HG02610 (cell line): ENCODE measurements around the gene CRELD2.

Experiments
- ATAC-seq: cut with Tn5 transposase; IDR thresholded peaks from one replicate; pipeline ENCODE4 v1.9.1; 2021; ENCODE audit warnings: mild to moderate bottlenecking, moderate library complexity; ENCODE audit not compliant: unreplicated experiment

Gene CRELD2, protein sequence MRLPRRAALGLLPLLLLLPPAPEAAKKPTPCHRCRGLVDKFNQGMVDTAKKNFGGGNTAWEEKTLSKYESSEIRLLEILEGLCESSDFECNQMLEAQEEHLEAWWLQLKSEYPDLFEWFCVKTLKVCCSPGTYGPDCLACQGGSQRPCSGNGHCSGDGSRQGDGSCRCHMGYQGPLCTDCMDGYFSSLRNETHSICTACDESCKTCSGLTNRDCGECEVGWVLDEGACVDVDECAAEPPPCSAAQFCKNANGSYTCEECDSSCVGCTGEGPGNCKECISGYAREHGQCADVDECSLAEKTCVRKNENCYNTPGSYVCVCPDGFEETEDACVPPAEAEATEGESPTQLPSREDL

DNA sequence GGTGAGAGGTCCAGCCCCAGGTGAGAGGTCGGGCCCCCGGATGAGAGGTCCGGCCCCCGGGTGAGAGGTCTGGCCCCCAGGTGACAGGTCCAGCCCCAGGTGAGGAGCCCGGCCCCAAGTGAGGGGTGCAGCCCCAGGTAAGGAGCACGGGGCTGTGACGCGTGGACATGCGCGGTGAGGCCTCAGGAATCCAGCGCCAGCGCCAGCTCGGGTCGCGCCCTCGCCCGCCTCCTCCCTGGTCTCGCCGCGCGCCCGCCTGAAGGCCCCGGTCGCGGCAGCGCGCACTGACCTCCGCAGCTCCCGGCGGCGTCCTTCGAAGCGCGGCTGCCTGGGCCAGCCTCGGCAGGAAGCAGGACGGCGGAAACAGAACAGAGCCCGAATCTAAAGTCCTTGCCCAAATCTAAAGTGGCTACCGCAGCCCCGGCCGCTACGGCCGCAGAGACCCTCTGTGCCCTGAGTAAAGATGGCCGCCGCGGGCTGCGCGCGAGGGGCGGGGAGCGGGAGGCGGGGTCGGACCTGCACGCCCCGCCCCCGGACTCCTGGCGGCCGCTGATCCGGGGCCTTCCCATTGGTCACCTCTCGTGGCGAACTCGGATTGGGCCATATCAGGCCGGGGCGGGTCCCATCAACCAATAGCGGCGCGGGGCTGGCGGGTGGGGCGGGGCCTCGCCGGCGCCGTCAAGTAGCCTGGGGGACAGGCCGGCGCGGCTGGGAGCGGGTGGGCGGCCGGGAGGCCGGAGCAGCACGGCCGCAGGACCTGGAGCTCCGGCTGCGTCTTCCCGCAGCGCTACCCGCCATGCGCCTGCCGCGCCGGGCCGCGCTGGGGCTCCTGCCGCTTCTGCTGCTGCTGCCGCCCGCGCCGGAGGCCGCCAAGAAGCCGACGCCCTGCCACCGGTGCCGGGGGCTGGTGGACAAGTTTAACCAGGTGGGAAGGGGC is at the start of gene CRELD2, which contains the start of gene ALG12:
Gene CRELD2 (plus strand): TSS at position 661 of the 937 bp plus-strand sequence. CDS start 136 bp downstream, at position 797.
Gene ALG12 (minus strand): TSS at position 465 of the 937 bp plus-strand sequence. CDS start 4,673 bp downstream, outside the sequence.
- peak; percentile 89 for ATAC-seq

DNA sequence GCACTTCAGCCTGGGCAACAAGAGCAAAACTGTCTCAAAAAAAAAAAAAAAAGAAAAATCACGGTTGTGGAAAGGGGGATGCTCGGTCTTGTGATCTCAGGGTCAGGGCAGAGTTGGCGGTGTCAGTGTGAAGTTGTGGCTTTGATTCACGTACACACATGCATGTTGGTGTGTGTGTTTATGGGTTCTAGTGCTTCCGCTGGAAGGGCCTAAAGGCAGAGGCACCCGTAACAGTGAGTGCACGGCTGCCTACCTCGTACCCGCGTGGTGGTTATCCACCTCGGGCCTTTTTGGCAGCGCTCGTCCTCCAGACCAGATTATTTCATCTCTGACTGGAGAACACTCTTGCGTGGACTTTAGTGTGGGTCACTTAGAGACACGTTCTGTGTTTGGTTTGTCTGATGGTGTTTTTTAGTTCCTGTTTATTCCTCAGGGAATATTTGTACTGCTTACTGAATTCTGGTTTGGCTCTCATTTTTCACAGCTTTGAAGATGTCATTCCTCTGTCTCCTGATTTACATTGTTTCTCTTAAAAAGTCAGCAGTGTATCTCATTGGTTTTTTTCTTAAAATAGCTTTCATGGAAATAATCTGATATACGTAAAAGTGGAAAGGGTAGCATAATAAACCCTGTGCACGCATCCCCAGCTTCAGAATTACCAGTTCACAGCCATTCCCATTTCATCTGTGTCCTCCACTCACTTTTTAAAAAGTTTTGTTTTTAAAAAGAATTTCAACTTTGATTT is 49.2 kb upstream of the CRELD2 start:
- no peak for ATAC-seq

DNA sequence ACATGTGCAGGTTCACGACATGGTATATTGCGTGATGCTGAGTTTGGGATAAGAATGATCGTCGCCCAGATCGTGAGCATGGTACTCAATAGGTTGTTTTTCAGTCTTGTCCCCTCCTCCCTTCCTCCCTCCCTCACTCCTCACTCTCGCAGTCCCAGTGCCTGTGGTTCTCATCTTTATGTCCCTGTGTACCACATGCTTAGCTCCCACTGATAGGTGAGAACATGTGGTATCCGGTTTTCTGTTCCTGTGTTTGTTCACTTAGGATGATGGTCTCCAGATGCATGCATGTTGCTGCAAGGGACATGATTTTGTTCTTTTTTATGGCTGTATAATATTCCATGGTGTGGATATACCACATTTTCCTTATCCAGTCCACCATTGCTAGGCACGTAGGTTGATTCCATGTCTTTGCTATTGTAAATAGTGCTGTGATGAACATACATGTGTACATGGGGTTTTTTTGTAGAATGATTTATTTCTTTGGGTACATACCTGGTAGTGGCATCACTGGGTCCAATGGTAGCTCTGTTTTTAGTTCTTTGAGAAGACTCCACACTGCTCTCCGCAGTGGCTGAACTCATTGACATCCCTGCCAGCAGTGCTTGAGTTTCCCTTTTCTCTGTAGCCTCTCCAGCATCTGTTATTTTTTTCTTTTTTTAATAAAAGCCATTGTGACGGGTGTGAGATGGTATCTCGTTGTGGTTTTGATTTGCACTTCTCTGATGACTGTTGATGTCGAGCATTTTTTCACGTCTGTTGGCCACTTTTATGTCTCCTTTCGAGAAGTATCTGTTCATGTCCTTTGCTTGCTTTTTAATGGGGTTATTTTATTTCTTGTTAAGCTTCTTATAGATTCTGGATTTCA is 48.4 kb upstream of the CRELD2 start:
- no peak for ATAC-seq

DNA sequence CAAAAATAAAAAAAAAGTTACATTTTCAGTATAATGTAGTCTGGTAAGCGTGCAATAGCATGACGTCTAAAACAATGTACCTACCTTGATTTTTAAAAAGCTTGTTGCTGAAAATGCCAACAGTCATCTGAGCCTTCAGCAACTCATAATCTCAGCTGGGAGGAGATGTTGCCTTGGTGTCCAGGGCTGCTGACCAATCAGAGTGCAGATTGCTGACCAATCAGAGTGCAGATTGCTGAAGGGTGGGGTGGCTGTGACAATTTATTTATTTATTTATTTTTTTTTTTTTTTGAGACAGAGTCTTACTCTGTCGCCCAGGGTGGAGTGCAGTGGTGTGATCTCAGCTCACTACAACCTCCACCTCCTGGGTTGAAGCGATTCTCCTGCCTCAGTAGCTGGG is 47.0 kb upstream of the CRELD2 start:
- ATAC-seq, result no peak

DNA sequence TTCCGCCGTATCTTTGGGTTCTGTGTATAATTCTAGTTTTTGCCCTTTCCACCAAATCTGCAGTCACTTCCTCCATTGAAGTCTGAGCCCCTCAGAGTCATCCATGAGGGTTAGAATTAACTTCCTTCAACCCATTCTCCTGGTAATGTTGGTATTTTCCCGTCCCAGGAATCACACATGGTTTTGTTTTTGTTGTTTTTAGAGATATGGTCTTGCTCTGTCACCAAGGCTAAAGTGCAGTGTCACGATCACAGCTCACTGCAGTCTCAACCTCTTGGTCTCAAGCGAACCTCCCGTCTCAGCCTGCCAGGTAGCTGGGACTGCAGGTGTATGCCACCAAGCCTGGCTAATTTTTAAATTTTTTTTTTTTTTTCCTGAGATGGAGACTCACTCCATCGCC is 46.1 kb upstream of the CRELD2 start:
- no peak for ATAC-seq

DNA sequence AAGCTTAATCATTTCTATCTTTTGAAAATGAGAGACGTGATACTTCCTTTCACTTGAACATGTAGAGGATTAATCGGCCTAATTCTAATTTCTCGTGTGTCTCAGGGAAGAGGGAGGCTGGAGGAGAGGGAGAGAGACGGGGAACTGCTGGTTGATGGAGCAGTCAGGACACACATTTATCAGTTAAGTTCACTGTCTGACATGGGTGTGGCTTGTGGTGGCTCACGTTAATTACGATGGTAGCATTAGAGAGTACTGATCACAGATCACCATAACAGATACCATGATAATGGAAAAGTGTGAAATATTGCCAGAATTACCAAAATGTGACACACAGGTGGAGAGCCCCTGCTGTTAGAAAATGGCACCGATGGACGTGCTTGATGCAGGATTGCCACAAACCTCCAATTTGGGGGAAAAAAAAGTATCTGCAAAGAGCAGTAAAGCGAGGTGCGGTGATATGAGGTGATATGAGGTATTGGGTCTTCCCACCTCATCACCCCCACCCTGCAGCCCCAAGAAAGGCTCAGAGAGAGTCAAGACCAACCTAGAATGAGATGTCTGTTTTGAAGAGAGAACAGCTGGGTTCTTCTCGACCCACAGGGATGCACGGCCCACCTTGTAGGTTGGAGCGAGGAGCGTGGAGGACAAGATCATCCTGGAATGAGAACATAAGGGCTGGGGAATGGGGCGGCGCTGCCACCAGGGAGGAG is 45.0 kb upstream of the CRELD2 start:
- no peak for ATAC-seq

DNA sequence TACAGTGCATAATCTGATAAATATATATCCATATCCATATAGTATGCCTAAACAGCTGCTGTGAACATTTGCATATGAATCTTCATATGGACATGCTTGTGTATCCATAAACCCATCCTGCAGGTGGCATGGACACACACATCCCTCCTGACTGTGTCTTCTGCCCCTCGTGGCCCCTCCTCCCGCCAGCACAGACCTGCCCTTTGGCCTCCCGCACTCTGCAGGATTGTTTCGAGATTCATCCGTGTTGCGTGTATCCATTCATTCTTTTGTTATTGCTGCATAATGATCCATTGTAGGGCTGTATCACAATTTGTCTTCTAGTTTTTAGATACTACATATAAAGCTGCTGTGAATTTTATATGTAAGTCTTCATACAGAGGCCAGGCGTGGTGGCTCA is 40.8 kb upstream of the CRELD2 start:
- ATAC-seq, result no peak

DNA sequence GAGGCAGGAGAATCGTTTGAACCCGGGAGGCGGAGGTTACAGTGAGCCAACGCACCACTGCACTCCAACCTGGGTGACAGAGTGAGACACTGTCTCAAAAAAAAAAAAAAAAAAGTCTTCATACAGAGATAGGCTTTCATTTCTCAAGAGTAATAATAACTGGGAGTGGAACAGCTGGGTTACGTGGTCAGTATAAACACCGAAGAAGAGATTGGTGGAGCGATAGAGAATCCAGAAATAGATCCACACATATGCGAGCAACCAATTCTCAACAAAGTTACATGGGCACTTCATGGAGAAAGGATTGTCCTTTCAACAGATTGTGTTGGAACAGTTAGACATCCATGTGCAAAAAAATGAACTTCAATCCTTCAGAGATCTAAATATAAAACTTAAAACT is 40.2 kb upstream of the CRELD2 start:
- no peak for ATAC-seq

DNA sequence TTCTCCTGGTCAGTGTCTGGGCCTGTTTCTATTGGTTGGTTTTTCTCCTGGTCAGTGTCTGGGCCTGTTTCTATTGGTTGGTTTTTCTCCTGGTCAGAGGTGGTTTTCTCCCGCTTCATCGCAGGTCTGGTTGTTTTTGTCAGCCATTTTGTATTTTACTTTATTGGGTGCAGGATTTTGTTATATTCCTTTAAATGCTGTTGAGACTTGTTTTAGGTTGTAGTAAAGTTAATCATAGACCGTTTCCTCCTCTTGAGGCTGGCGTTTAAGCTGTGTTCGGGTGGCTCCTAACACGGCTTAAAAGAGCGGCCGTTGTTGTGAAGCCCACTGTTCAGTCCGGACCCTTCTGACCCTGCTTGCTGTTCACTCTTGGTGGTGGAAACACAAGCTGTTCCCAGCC is 38.6 kb upstream of the CRELD2 start:
- ATAC-seq, result no peak

DNA sequence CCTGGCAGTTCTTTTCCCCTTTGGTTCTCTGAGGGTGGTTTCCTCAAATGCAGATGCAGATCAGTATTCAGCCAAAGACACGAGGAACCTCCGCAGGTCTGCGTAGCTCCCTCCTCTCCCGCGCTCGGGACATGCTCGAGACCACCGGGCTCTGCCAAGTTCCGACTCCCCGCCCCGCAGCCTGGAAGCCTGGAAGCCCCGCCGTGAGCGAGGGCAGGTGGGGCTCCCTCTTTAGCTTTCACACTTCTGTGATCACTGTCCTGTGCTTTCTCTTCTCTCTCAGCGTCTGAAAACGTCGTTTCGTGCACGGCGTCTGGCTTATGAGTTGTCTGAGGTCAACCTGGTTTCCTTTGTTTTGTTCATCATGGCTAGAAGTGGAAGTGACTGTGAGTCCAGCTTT is 38.2 kb upstream of the CRELD2 start:
- ATAC-seq, result peak; percentile 45

DNA sequence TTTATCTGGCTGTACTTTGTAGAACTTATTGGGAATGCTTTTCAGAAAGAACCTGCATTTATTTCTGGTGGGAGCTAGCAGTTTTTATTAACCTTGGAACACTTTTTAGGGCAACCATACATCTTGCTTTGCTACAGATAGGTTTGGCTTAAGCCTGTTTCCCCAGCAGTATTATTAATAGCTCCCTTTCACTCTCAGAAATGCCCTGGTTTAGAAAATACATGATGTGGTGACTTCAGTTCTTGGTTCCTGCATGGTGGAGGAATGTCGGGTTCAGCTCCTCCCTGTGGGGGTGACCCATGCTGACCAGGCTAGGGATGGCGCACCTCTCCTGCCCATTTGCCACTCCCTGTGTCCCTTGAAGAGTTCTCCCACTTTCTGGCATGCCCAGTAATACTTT is 36.6 kb upstream of the CRELD2 start:
- no peak for ATAC-seq

DNA sequence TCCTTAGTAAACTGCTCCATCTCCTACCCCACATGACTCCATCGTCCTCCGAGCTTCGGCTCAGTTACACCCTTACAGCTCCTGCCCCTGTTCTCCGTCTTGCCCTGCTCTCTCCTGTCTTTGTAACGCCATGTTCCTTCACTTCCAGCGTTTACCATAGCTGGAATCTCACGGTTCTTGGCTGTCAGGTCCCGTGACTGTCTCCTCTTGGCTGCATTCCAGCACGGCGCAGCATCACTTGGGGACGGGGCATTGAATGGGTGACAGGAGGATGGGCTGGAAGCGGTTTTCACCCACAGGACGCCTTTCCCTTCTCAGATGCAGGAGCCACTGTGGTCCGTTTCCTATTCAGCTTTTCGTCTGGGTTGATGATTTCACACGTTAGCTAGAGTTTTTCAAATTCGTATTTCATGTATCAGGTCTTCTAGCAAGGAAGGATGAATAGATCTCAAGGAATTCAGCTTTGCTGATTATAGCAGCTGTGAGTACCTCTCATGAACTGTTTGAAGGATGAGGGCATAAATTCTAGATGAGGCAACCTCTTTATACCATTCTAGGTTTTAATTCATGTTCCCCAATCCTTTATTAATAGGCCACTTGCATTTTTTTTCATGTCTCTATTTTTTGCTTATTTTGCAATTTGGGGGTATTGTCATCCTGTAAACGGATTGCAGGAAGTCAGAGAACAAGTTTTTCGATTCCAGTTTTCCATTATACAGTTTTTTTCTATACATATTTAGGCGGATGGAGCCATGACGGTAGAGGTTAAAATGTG is 35.7 kb upstream of the CRELD2 start:
- no peak for ATAC-seq

DNA sequence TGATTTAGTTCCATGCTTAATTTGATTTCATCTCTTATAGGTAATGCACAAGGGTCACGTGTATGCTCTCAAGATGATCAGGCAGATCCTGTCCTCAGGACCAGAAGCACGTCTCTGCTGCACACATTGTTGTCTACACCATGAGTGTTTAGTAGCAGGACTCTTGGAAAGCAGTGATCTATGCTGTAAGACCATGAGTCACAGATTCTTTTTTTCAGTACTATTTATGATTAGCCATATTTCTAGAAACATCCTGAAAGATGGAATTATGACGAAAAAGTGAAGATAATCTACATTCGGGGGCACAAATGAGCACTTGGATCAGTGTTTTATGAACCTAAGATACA is 35.2 kb upstream of the CRELD2 start:
- no peak for ATAC-seq

DNA sequence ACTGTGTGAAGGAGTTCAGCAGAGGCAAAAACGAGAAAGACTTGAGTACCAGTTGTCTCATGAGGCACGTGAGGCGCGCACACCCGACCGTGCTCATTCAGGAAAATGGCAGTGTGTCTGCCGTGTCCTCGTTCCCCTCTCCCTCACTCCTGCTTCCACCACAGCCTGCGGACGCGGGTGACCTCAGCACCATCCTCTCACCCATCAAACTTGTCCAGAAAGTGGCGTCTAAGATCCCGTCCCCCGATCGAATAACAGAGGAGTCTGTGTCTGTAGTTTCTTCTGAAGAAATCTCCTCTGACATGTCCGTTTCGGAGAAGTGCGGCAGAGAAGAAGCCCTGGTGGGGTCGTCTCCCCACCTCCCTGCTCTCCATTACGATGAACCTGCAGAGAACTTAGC is 34.4 kb upstream of the CRELD2 start:
- ATAC-seq, result no peak

DNA sequence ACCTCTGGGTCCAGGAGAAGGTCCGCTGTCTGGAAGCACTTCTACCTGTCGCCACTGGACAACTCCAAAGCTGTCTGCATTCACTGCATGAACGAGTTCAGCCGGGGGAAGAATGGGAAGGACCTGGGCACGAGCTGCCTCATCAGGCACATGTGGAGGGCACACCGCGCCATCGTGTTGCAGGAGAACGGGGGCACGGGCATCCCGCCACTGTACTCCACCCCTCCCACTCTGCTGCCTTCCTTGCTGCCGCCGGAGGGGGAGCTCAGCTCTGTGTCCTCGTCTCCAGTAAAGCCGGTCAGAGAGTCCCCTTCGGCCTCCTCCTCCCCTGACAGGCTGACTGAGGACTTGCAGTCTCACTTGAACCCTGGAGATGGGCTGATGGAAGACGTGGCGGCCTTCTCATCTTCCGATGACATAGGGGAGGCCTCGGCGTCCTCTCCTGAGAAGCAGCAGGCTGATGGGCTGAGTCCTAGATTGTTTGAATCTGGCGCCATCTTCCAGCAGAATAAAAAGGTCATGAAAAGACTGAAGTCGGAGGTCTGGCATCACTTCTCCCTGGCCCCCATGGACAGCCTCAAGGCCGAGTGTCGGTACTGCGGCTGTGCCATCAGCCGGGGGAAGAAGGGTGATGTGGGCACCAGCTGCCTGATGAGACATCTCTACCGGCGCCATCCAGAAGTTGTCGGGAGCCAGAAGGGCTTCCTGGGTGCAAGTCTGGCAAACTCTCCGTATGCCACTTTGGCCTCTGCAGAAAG is 33.8 kb upstream of the CRELD2 start:
- ATAC-seq, result no peak

DNA sequence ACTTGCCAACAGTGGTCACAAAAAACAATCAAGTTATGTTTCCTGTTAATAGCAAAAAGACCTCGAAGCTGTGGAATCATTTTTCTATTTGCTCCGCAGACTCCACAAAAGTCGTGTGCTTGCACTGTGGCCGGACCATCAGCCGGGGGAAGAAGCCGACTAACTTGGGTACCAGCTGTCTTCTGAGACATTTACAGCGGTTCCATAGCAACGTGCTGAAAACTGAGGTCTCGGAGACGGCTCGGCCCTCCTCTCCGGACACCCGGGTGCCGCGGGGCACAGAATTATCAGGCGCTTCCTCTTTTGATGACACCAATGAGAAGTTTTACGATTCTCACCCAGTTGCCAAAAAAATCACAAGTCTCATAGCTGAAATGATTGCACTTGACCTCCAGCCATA is 33.2 kb upstream of the CRELD2 start:
- no peak for ATAC-seq

DNA sequence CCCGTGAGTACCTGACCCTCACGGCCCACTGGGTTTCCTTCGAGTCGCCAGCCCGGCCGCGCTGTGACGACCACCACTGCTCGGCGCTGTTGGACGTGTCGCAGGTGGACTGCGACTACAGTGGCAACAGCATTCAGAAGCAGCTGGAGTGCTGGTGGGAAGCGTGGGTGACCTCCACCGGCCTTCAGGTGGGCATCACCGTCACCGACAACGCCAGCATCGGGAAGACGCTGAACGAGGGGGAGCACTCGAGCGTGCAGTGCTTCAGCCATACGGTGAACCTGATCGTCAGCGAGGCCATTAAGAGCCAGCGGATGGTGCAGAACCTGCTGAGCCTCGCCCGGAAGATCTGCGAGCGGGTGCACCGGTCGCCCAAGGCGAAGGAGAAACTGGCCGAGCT is 32.6 kb upstream of the CRELD2 start:
- no peak for ATAC-seq

DNA sequence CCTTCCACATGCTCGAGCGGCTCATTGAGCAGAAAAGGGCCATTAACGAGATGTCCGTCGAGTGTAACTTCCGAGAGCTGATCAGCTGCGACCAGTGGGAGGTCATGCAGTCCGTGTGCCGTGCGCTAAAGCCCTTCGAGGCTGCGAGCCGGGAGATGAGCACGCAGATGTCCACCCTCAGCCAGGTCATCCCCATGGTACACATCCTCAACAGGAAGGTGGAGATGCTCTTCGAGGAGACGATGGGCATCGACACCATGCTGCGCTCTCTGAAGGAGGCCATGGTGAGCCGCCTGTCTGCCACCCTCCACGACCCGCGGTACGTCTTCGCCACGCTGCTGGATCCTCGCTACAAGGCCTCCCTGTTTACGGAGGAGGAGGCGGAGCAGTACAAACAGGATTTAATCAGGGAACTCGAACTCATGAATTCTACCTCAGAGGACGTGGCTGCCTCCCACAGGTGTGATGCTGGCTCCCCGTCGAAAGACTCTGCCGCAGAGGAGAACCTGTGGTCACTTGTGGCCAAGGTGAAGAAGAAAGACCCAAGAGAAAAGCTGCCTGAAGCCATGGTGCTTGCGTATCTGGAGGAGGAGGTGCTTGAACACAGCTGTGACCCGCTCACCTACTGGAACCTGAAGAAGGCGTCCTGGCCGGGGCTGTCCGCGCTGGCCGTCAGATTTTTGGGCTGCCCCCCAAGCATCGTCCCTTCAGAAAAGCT is 31.9 kb upstream of the CRELD2 start:
- no peak for ATAC-seq
